ENCODE data around the gene GSX1. TPM values are rescaled to one million over a fixed set of nuclear protein-coding genes. Genes with fewer than 3 reads are reported as not detected.
"Not testable (repeated sequence)": the region's sequence is repeated elsewhere in the genome, so short reads cannot be mapped to it uniquely, and the experiment has no call there.

GSX1 gene
- total RNA-seq = not detected

- ATAC-seq (ENCODE audit: low FRiP score) = peak; percentile 73
Observed at GRCh38 chr13:27792393-27793218, at the start of gene GSX1. TSS of gene GSX1 (plus strand) at chr13:27792483. CDS start at chr13:27792691, 208 bp downstream.

GRCh38 chr13:27744801-27745200 lies 47.5 kb upstream of the GSX1 start:
- no peak for TF ChIP-seq CTCF (IDR thresholded peaks at IDR 0.05)
- DNase-seq (ENCODE audit: low spot score) = no peak
- no peak for ATAC-seq (ENCODE audit: low FRiP score)

More at GRCh38 chr13:27792393-27793218, at the start of gene GSX1:
- no peak for TF ChIP-seq CTCF (IDR thresholded peaks at IDR 0.05)
- DNase-seq (ENCODE audit: low spot score) = no peak

- TF ChIP-seq CTCF (IDR thresholded peaks at IDR 0.05) = no peak
- ATAC-seq (ENCODE audit: low FRiP score) = no peak
- DNase-seq (ENCODE audit: low spot score) = no peak
Observed at GRCh38 chr13:27745301-27745700, 47.0 kb upstream of the GSX1 start.

- not testable (repeated sequence) for ATAC-seq (ENCODE audit: low FRiP score); DNase-seq (ENCODE audit: low spot score)
Observed at GRCh38 chr13:27748143-27748542, 44.1 kb upstream of the GSX1 start.

- DNase-seq (ENCODE audit: low spot score) (no peak), ATAC-seq (ENCODE audit: low FRiP score) (no peak)
- TF ChIP-seq CTCF (IDR thresholded peaks at IDR 0.05) = no peak
Observed at GRCh38 chr13:27751953-27752532, 40.2 kb upstream of the GSX1 start.

- ATAC-seq (ENCODE audit: low FRiP score) (no peak), DNase-seq (ENCODE audit: low spot score) (no peak)
- no peak for TF ChIP-seq CTCF (IDR thresholded peaks at IDR 0.05)
Observed at GRCh38 chr13:27765650-27766049, 26.6 kb upstream of the GSX1 start.

GRCh38 chr13:27770809-27771208 lies 21.5 kb upstream of the GSX1 start:
- ATAC-seq (ENCODE audit: low FRiP score) (no peak), DNase-seq (ENCODE audit: low spot score) (no peak)
- TF ChIP-seq CTCF (IDR thresholded peaks at IDR 0.05) = no peak

Data from omental fat pad (tissue), 4 donors.